ENCODE data around the gene WDR27. TPM values are rescaled to one million over a fixed set of nuclear protein-coding genes. Genes with fewer than 3 reads are reported as not detected.

Gene WDR27
- total and polyA plus RNA-seq, 10 of the 15 experiments (the other 5 are each of a cell fraction or from before 2014, with no cell fraction given) = 1.9 to 33.2 (median 19.0) TPM

- ChIA-PET CTCF (no interaction called here), SMC1A (ENCODE audit: uncharacterized antibody, unreplicated experiment) (no interaction called here), RAD21 (ENCODE audit: unreplicated experiment) (no interaction called here), POLR2A (no interaction called here)
- H4K20me1 ChIP-seq (ENCODE audit: control insufficient read depth, insufficient read depth) = no peaks in the 10 kb centered on the region
- no peaks in the 10 kb centered on the region for H3K9me3 ChIP-seq (replicated peaks; ENCODE audit: control insufficient read depth, insufficient read depth, low read length)
- in situ Hi-C loops (cut with MboI) = no loop called here
- FAIRE-seq (no peak), DNase-seq (ENCODE audit: low read depth, low spot score) (no peak), ATAC-seq (no peak)
- H2AFZ ChIP-seq (ENCODE audit: control insufficient read depth, low read depth, low read length) = no peak overlapping the region
- no peak overlapping the region for H3K27ac ChIP-seq (ENCODE audit: control insufficient read depth, insufficient read depth)
- TF ChIP-seq KAT2A (conservative IDR thresholded peaks at IDR 0.05; ENCODE audit: control insufficient read depth, low read depth, low read length) = no peak
- no peak for TF ChIP-seq IKZF2 (IDR thresholded peaks at IDR 0.05)
- no peak for TF ChIP-seq POLR2AphosphoS2 (IDR thresholded peaks at IDR 0.05; ENCODE audit: low read depth, low read length)
- TF ChIP-seq JUNB (IDR thresholded peaks at IDR 0.05) = no peak
- TF ChIP-seq NFIC (IDR thresholded peaks at IDR 0.05; ENCODE audit: low read depth, low read length) = no peak
- no peak for TF ChIP-seq NKRF (conservative IDR thresholded peaks at IDR 0.05)
- TF ChIP-seq SMARCA5 (IDR thresholded peaks at IDR 0.05) = no peak
- no peak for TF ChIP-seq NFYB (IDR thresholded peaks at IDR 0.05; ENCODE audit: insufficient read depth, low read depth, low read length)
- no peaks in the 10 kb centered on the region for H3K4me1 ChIP-seq (ENCODE audit: control insufficient read depth, insufficient read depth, low read length)
- BruUV-seq (replicated peaks) = no TSS peak
- no peaks in the 10 kb centered on the region; a peak in 1 of 4 replicates for H3K27me3 ChIP-seq (replicated peaks in 1 of 2; ENCODE audit: control insufficient read depth in 2 of 2, insufficient read depth in 2 of 2, low read length in 1 of 2)
- no peak overlapping the region for H3K4me3 ChIP-seq
- H3K4me2 ChIP-seq (ENCODE audit: control insufficient read depth, insufficient read depth) = no peak overlapping the region
- no peaks in the 10 kb centered on the region for H3K79me2 ChIP-seq (ENCODE audit: control insufficient read depth, insufficient read depth, low read length)
- H3K36me3 ChIP-seq (ENCODE audit: control insufficient read depth in 2 of 2, insufficient read depth in 2 of 2, low read length in 1 of 2) = no peaks in the 10 kb centered on the region
- no peak overlapping the region for H3K9ac ChIP-seq (ENCODE audit: control insufficient read depth, insufficient read depth, low read length)
- WGBS (ENCODE audit: insufficient coverage, insufficient replicate concordance, low lambda C conversion rate, missing lambda C conversion rate) = 35% methylated on average over 1 of the region's 1 CpG
- intact Hi-C loops (cut with micrococcal nuclease; ENCODE audit: unreplicated experiment) = no loop called here
Observed at GRCh38 chr6:169542491-169542890, 159.3 kb downstream of the WDR27 start.
